Mucosa of descending colon (tissue), 3 donors: ENCODE results near the gene TMEM127. TPM values are rescaled to one million over a fixed set of nuclear protein-coding genes. Genes with fewer than 3 reads are reported as not detected.

Experiments used
- ATAC-seq: fragments of 200-7000 bp; cut with Tn5 transposase; one replicate; pipeline ENCODE4 v1.9.1; 2020; ENCODE audit warnings: mild to moderate bottlenecking, moderate library complexity
- DNase-seq, 3 donors: peaks; one replicate each; pipeline ENCODE4 v3.0.0-alpha.2; 2020
- H3K36me3 ChIP-seq: fragments of 200-600 bp; one replicate; pipeline ENCODE4 v1.8.0; 2021; ENCODE audit warnings: low read depth, mild to moderate bottlenecking
- H3K4me1 ChIP-seq: fragments of 200-600 bp; one replicate; pipeline ENCODE4 v1.8.0; 2021; ENCODE audit warnings: low read depth, mild to moderate bottlenecking
- H3K4me3 ChIP-seq: fragments of 200-600 bp; one replicate; pipeline ENCODE4 v1.8.0; 2021; ENCODE audit warnings: mild to moderate bottlenecking
- H3K9me3 ChIP-seq: fragments of 200-600 bp; one replicate; pipeline ENCODE4 v1.8.0; 2021; ENCODE audit warnings: mild to moderate bottlenecking
- CTCF ChIP-seq: fragments of 200-600 bp; IDR thresholded peaks from one replicate; pipeline ENCODE4 v1.8.0; 2022; ENCODE audit warnings: antibody characterized with exemption, mild to moderate bottlenecking
- intact Hi-C, 2 donors: fragments of 100-400 bp; cut with DNase I in 1 of 2; cut with micrococcal nuclease in 1 of 2; formaldehyde crosslinking; loops; one replicate each; pipeline versions ENCODE4 v1.11.0 to v1.11.1; 2022; cut with DNase I, micrococcal nuclease
- total RNA-seq, 3 donors: library from RNA; stranded (reverse); fragmentation: NEBNext Ultra II Directional in 2 of 3; extraction: Animal tissue kit (Norgen Biotek cat#: 25700) in 2 of 3; gene quantifications; one replicate each; pipeline versions ENCODE4 v1.2.1 to v1.2.4, GENCODE V29; 2021 to 2023
- donor health status: DM: no; HTN: no; CAD: no; lungs with moderate emphysema.
- donor health status: DM: no; HTN: no; CAD: no.
- donor health status: DM: no; HTN: yes; CAD: no.

Gene TMEM127
- total RNA-seq, 3 donors from 2014 or later, result 82.3 to 136 (median 87.9) TPM

- Histone ChIP-seq H3K36me3 (no peaks in the 10 kb centered on the region), H3K4me3 (no peak overlapping the region), H3K4me1 (no peaks in the 10 kb centered on the region), H3K9me3 (no peaks in the 10 kb centered on the region)
- intact Hi-C loops, result no loop called here
- no peak for ATAC-seq
- TF ChIP-seq CTCF, result no peak
- DNase-seq, result no peak
These were observed 47.2 kb downstream of the TMEM127 start for GRCh38 chr2:96218508-96219131.

- no peaks in the 10 kb centered on the region for H3K4me1 ChIP-seq
- no peak overlapping the region for H3K4me3 ChIP-seq
- no peaks in the 10 kb centered on the region for H3K36me3 ChIP-seq
- TF ChIP-seq CTCF, result no peak
- DNase-seq (no peak), ATAC-seq (peak; percentile 34)
- no peaks in the 10 kb centered on the region for H3K9me3 ChIP-seq
- intact Hi-C loops, result no loop called here
These were observed 51.2 kb downstream of the TMEM127 start for GRCh38 chr2:96214554-96214953.

- intact Hi-C loops, result no loop called here
- TF ChIP-seq CTCF, result no peak
These were observed 52.4 kb downstream of the TMEM127 start for GRCh38 chr2:96213379-96213778.

GRCh38 chr2:96212339-96212738 is 53.5 kb downstream of the TMEM127 start:
- no peak for TF ChIP-seq CTCF
- intact Hi-C loops, result no loop called here
- Histone ChIP-seq H3K36me3 (no peaks in the 10 kb centered on the region), H3K4me3 (no peak overlapping the region), H3K4me1 (peaks cover 2% of the 10 kb centered on the region), H3K9me3 (no peaks in the 10 kb centered on the region)
- DNase-seq (no peak), ATAC-seq (no peak)

More at GRCh38 chr2:96213379-96213778, 52.4 kb downstream of the TMEM127 start:
- H3K4me3 ChIP-seq, result no peak overlapping the region
- ATAC-seq (no peak), DNase-seq (no peak)
- no peaks in the 10 kb centered on the region for H3K9me3 ChIP-seq
- no peaks in the 10 kb centered on the region for H3K36me3 ChIP-seq
- H3K4me1 ChIP-seq, result no peaks in the 10 kb centered on the region

- no peak for TF ChIP-seq CTCF
- intact Hi-C loops, result loop anchor here in 1 of 2 donors (10.0 kb wide), 1 partner anchor 55 kb away; the partner anchor contains the start of genes CIAO1 and TMEM127
- ATAC-seq (no peak), DNase-seq (no peak)
- Histone ChIP-seq H3K4me3 (no peak overlapping the region), H3K36me3 (no peaks in the 10 kb centered on the region), H3K4me1 (peaks cover 24% of the 10 kb centered on the region), H3K9me3 (no peaks in the 10 kb centered on the region)
These were observed 56.1 kb downstream of the TMEM127 start for GRCh38 chr2:96209729-96210085.
